PC-3 (cell line): Measurements from ENCODE around the gene OR2A14.

Experiments
- CTCF ChIP-seq: fragments of 300-600 bp; sonication (generic); conservative IDR thresholded peaks from 2 replicates; pipeline ENCODE4 v1.5.1; 2017; ENCODE audit warnings: antibody characterized with exemption, low read depth, mild to moderate bottlenecking, low read length
- EZH2 ChIP-seq: fragments of 300-600 bp; sonication (generic); IDR thresholded peaks from one replicate; pipeline ENCODE4 v1.6.1; 2017; ENCODE audit warnings: antibody characterized with exemption, mild to moderate bottlenecking, low read length; ENCODE audit not compliant: unreplicated experiment
- EZH2phosphoT487 ChIP-seq: fragments of 300-600 bp; sonication (generic); IDR thresholded peaks from 2 replicates; pipeline ENCODE4 v1.6.1; 2018; ENCODE audit warnings: mild to moderate bottlenecking, antibody characterized with exemption, low read length, borderline replicate concordance

- TF ChIP-seq CTCF (no peak), EZH2phosphoT487 (no peak), EZH2 (no peak)
These were observed 35.9 kb downstream of the OR2A14 start for GRCh38 chr7:144158861-144159260.
